H1 (cell line): ENCODE results near the gene MAGI2. TPM values are rescaled to one million over a fixed set of nuclear protein-coding genes. Genes with fewer than 3 reads are reported as not detected.

ENCODE experiments used
- ATF3 ChIP-seq: IDR thresholded peaks from 2 replicates; pipeline ENCODE4 v1.6.1; 2011; ENCODE audit warnings: low read depth, mild to moderate bottlenecking, low read length; ENCODE audit not compliant: insufficient read depth
- CBX8 ChIP-seq: fragments of 300-800, 300-1000 bp; sonication (generic); IDR thresholded peaks from 2 replicates; pipeline ENCODE4 v1.7.1; 2016; ENCODE audit warnings: low read depth, low read length, borderline replicate concordance
- CHD7 ChIP-seq: fragments of 300-600 bp; sonication (generic); IDR thresholded peaks from 2 replicates; pipeline ENCODE4 v1.7.1; 2012; ENCODE audit warnings: low read length, moderate library complexity, mild to moderate bottlenecking, inconsistent platforms; ENCODE audit not compliant: insufficient replicate concordance
- CREB1 ChIP-seq: IDR thresholded peaks from 2 replicates; pipeline ENCODE4 v1.6.1; 2012; ENCODE audit warnings: inconsistent platforms
- JUN ChIP-seq: IDR thresholded peaks from 2 replicates; pipeline ENCODE4 v1.6.1; 2011; ENCODE audit warnings: low read depth, mild to moderate bottlenecking, improper control_type of control experiment, low read length
- SP1 ChIP-seq: IDR thresholded peaks from 2 replicates; pipeline ENCODE4 v1.6.1; 2011; ENCODE audit warnings: low read depth, low read length
- TAF7 ChIP-seq: optimal IDR thresholded peaks from 2 replicates; pipeline ENCODE3; 2011; ENCODE audit warnings: low read depth, mild to moderate bottlenecking, inconsistent platforms, low read length, moderate library complexity, borderline replicate concordance
- polyA plus RNA-seq, 7 experiments: library from polyadenylated mRNA; depleted of rRNA in 3 of 7; stranded (reverse) in 5 of 7; unstranded in 2 of 7; fragments of >200 nt in 5 of 7; fragments of 200-250 nt in 2 of 7; gene quantifications; 1 replicate in 5 of 7; 2 replicates in 1 of 7; 4 replicates in 1 of 7; pipeline versions ENCODE4 v1.2.1 to v1.2.3, GENCODE V29; 2011 to 2013; ENCODE audit warnings: missing spikeins in 2 of 7, mixed read lengths in 2 of 7
- total RNA-seq: library from RNA; stranded (reverse); fragmentation: NEBNext Ultra II Directional; extraction: Animal tissue kit (Norgen Biotek cat#: 25700); gene quantifications from 2 replicates; pipeline ENCODE4 v1.2.1, GENCODE V29; 2021

The MAGI2 gene
- total and polyA plus RNA-seq, 2 of the 8 experiments (the other 6 are each of a cell fraction or from before 2014, with no cell fraction given), result 6.0 to 27.3 TPM

GRCh38 chr7:78167860-78168259 lies 1285.6 kb downstream of the MAGI2 start (continued):
- TF ChIP-seq CHD7 (no peak), ATF3 (no peak), CREB1 (no peak), JUN (no peak), TAF7 (no peak), CBX8 (no peak), SP1 (no peak)
